Measurements from ENCODE around the gene ZYX.

Gene ZYX, protein sequence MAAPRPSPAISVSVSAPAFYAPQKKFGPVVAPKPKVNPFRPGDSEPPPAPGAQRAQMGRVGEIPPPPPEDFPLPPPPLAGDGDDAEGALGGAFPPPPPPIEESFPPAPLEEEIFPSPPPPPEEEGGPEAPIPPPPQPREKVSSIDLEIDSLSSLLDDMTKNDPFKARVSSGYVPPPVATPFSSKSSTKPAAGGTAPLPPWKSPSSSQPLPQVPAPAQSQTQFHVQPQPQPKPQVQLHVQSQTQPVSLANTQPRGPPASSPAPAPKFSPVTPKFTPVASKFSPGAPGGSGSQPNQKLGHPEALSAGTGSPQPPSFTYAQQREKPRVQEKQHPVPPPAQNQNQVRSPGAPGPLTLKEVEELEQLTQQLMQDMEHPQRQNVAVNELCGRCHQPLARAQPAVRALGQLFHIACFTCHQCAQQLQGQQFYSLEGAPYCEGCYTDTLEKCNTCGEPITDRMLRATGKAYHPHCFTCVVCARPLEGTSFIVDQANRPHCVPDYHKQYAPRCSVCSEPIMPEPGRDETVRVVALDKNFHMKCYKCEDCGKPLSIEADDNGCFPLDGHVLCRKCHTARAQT

DNA sequence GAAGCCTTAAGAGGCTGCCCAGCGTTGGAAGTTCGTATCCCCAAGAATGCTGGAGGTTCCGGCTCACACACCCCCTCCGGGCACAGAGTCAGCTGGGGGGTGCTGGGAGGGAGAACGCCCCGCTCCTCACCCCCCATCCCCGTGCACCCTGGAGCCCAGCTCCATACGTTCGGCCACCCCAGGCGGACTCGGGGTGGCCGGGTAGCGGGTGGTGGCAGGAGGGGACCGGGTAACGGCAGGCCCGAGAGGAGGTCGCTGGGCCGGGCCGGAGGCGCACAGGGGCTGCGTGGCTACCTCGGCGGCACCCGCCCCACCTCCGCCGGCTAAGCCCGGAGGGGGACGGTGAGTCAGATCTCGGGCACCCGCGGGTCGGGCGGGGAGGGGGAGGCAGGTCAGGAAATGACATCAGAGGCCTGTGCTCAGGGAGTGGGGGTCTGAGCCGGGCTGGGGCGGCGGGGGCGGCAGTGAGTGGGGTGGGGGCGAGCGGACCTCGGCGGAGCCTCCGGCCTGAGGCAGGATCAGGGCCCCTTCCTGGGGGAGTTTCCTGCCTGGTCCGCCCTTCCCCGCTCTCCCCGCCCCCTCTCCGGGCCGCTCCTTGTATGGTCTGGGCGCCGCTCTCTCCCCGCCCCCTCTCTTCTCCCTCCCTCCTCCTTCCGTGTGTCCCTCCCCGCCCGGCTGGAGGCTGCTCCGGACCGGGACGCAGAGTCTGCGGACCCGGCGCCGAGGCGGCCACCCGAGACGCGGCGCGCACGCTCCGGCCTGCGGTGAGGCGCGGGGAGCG, at the start of gene ZYX:
Gene ZYX (plus strand): TSS at position 700 of the 781 bp plus-strand sequence. CDS start 227 bp downstream, outside the sequence.
- peak; percentile 96 for DNase-seq

DNA sequence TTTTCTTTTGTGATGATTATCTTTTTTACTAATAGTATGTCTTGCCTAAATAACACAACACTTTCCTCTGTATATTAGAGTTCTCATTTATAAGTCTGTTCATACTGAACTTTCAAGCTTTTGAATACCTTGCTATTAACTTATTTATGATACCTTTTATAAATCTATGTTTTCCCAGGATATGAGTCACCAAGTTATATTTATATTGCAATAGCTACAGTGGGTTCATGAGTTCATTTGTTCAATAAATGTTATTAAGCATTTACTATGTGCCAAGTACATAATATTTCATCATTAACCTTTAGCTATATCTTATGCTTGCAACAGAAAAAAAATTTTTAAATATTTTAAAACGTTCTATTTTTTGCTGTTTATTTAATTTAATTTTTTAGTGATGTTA, 46.9 kb upstream of the ZYX start:
- DNase-seq, result no peak

DNA sequence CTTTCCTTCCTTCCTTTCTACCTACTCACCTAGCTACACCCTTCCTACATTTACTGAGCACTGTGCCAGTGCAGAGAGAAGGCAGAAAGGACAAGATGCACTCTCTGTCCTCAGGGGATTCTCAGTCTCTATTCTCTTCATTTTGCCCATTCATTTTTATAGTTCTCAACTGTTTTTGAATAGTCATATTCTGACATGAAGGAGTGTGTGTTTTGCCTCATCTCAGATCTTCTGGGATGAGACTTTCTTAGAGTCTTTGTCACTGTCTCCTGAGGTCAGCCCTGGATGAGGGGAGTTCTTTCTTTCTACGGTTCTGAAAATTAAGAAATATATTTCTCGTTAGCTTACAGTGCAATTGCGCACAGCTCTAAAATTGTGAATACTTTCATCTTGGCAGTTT, 43.9 kb upstream of the ZYX start:
- no peak for DNase-seq

DNA sequence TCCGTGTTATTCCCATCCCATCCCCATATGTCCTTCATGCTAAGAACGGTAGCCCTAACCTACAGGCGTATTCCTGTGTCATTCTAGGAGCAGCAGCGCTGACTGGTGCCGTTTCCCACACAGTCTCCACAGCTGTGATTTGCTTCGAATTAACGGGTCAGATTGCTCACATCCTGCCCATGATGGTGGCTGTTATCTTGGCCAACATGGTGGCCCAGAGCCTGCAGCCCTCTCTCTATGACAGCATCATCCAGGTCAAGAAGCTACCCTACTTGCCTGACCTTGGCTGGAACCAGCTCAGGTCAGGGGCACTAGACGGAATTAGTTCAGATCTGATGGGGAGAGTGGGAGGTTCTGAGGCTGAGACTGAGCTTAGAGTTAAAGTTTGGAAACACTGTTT, 39.3 kb upstream of the ZYX start:
- DNase-seq, result no peak

DNA sequence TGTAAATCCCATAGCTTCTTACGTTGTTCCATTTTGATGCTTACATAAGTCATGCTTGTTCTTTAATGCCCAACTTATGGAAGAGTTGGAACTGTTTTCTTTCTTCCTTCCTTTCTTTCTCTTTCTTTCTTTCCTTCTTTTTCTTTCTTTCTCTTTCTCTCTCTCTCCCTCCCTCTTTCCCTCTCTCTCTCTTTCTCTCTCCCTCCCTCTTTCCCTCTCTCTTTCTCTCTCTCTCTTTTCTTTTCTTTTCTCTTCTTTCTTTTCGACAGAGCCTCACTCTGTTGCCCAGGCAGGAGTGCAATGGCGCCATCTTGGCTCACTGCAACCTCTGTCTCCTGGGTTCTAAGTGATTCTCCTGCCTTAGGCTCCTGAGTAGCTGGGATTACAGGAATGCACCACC, 37.5 kb upstream of the ZYX start:
- no peak for DNase-seq

DNA sequence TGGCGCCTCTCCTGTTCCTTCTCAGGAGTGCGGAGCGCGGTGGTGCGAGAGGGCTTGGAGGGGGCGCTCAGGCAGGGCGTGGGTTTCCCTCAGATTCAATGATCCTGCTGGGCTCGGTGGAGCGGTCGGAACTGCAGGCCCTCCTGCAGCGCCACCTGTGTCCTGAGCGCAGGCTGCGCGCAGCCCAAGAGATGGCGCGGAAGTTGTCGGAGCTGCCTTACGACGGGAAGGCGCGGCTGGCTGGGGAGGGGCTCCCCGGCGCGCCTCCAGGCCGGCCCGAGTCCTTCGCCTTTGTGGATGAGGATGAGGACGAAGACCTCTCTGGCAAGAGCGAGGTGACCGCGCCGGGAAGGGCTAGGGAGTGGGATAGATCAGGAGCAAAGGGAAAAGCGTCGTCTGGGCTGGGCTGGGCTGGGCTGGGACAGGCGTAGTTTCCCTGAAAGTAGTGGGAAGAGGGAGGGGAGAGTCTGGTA, 35.7 kb upstream of the ZYX start:
- no peak for DNase-seq

DNA sequence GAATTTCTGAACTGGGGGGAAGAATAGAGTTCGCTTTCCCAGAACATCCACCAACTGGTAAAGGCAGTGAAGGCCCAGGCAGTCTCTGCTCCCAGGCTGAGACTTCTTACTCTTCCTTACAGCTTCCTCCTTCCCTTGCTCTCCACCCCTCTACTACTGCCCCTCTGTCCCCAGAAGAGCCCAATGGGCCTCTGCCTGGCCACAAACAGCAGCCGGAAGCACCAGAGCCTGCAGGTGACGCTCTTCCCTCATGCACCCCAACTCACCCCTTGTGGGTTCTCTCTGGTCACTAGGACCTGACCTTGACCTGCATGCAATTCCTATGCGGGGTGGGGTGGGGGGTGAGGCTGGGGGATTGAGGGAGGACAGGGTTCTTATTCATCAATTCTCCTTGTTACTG, 35.1 kb upstream of the ZYX start:
- no peak for DNase-seq

DNA sequence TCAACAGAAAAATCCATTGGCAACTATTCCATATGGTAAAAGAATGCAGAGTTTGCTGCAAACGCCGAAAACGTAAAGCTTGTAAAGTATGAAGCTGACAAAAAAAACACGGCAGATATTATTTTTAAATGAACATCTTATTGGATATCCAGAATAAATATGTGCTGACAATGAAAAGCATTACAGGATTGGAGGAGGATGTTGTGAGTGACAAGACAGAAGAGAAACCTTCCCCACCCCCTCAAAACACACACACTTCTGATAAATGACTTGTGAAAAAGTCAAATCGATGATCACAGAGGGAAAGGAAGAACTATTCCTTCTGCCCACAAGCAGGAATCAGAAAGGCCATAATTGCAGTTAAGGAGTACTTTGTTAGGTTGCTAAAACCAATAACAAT, 33.2 kb upstream of the ZYX start:
- no peak for DNase-seq

DNA sequence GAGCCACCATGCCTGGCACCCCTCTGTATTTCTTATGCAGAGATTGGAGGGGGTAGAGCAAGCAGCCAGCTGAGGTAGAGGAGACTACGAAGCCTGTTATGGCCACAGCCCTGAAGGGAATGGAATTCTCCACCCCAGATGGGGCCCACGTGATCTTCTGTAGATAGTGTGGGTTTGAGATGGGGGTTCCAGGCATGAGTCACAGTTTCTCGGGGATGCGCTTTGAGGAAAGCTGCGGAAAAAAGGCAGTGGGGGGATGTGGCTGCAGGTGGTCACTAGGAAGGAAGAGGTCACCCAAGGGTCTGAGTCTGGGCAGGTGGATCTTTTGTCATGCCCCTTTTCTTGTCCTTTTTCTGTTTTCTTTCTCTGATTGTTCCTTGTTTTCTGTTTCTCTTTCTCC, 30.1 kb upstream of the ZYX start:
- DNase-seq, result no peak

DNA sequence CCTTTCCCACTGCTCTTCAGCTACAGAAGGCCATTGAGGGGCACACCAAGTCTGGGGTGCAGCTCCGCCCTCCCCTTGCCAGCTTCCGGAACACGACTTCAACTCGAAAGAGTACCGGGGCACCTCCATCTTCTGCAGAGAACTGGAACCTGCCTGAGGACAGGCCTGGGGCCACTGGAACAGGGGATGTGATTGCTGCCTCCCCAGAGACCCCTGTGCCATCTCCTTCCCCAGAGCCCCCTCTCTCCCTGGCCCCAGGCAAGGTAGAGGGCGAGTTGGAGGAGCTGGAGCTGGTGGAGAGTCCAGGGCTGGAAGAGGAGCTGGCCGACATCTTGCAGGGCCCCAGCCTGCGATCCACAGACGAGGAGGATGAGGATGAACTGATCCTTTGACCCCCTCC, 29.6 kb upstream of the ZYX start:
- DNase-seq, result no peak

DNA sequence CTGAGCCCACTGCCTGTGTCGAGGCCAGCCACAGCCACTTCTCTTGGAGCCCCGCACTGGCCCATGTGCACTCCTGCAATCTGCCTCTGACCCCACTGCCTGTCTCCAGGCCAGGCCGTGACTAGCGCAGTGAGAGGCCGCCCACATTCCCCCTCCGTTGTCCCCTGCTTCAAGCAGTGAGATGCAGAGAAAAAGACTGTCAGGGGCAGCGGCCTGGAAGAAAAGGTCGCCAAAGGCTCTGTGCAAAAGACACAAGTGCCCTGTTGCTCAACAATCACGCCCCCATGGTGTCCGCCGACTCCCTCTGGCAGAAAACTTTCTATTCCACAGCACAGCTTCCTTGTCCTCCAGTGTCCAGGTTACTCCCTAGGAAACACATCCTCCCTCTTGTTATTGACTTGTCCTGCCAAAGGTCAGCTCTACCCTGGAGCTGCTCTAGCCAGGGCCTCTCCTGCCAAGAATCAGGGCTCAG, 28.6 kb upstream of the ZYX start:
- DNase-seq, result no peak

DNA sequence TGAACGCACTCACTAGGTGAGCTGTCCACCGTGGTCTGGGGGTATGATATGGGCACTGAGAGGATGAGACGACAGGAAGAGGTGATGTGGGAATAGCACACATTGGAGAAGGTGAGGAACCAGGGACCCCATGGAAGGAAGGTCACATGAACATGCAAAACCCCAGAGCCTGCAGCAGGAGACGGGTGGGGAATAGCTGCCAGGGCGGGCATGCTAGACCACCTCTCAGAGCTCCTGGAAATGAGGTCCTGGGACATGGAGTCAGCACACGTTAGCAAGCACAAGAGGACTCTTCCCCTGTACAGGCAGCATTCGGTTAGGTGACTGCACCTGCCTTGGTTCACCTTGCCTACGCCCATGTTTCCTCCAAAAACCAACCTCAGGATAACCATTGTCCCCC, 26.8 kb upstream of the ZYX start:
- no peak for DNase-seq

DNA sequence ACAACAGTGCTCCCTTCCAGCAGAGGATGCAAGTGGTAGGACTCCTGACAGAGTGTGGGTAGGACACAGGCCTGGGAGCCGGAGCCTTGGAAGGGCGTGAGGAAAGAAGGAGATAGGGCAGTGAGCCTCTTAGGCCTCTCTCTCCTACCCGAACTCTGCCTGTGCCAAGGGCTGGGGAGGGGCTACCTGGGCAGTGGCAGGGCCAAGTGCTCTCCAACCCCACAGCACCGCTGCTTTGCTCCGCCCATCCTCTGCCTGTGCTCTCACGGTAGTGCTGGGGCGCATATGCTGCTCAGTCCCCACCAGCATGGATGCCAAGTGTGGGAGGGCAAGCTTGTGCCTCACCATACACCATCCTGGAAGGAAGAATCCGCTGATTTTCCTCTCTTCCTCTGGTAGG, 26.2 kb upstream of the ZYX start:
- no peak for DNase-seq

DNA sequence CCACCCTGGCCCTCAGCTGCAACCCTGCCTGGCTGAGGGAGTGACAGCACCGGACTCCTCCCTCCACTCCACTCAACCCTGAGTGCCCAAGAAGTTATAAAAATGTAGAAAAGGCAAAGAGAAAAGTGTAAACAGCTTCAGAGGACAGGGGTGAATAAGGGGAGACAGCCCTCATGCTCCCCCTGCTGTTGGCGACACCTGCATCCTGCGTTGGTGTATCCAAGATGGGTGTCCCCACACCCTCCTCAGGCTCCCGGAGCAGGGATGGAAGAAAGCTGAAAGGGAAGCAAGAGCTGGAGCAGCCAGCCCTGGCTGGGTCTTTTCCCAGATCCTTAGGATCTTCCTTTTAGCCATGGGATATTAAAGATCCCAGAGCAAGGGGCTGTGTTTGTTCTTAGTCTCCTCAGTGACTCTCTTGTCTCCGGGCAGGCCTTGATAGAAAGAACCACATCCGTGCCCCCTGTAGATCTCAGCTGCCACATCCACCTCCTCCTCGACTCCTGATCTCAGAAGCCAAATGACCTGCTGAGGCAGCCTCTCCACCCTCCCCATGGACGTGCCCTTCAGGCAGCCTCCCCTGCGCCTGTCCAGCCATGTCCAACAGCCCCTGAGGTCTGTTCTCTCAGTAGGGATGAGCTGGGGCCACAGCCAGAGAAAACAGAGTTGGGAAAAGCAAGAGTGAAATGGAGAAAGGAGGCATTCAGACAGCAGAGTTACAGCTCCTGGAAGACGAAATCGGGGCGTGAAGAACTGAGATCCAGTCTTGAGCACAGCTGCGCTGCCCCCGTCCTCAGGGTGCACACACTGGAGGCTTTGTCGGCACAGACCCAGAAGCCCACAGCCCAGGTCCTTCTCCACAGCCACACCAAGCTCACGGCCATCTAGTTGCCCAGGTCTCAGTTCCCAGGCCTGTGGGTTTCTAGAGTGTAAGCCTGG, 25.4 kb upstream of the ZYX start:
- DNase-seq, result no peak

DNA sequence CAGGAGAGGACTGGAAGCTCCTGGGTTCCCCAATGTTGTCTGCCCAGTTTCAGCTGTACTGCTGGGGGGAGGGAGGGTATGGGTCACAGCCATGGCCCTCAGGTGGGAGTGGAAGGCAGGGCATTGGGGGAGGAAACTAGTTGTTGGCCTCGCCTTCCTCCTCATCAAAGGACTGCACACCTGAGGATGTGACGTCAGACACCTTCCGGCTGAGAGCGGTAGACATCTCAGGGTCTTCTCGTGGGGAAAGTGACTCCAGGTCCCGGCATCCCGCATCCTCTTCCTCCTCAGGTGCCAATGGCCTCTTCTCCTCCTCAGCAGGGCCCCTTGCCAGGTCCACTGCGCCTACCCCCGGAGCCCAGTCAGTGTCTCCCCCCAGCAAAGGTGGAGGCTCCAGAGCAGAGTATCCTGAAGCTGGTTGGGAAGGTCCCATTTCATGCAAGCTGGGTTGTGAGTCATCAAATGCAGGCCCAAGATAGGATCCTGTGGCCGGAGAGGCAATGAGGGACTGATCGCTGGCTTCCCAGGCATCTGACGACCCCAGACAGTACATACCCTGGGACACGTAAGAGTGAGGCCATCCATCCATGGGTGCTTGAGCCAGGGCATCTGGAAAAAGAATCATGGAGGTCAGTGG, 24.6 kb upstream of the ZYX start:
- DNase-seq, result no peak

DNA sequence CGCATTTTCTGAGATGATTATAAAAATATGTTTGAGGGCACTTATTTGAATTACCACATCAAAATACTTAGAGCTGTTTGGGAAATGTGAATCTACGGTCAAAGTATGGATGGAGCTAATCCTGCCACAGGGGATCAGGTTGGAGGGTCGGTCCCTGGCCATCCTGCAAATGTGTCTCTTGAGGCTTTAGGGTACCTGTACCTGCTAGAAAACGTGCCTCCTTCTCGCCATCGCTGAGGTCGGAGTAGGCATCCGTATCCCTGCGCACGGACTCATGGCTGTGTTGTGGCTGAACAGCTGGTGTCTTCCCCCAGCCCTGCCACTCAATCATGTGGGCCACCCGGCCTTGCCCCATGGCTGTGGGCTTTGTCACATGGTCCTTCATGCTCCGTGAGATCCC, 22.5 kb upstream of the ZYX start:
- no peak for DNase-seq

DNA sequence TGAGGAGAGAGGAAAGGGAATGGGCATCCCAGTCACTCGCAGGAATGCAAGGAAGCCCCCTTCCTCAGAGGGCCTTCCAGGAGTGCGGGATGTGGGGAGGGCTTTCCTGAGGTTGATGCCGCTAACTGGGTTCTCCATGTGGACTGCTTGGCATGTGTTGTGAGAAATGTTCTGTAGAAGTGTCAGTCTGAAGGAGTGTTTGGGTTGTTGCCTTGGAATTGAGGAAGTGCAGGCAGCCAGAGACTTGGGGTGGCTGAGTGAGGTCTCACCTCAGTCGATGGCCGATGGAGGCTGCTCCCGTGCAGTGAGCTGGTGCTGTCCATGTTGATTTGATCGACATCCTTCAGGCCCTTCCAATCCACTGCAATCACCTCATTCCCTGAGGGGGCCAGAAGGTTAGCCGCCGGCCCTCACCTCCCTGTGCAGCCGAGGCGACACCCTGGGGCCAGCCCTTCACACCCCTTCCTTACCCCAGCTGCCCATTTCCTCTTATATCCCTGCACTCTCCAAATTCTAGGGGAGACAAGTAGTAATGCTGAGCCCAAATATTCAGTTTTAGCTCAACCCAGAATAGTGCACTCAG, 21.3 kb upstream of the ZYX start:
- no peak for DNase-seq

DNA sequence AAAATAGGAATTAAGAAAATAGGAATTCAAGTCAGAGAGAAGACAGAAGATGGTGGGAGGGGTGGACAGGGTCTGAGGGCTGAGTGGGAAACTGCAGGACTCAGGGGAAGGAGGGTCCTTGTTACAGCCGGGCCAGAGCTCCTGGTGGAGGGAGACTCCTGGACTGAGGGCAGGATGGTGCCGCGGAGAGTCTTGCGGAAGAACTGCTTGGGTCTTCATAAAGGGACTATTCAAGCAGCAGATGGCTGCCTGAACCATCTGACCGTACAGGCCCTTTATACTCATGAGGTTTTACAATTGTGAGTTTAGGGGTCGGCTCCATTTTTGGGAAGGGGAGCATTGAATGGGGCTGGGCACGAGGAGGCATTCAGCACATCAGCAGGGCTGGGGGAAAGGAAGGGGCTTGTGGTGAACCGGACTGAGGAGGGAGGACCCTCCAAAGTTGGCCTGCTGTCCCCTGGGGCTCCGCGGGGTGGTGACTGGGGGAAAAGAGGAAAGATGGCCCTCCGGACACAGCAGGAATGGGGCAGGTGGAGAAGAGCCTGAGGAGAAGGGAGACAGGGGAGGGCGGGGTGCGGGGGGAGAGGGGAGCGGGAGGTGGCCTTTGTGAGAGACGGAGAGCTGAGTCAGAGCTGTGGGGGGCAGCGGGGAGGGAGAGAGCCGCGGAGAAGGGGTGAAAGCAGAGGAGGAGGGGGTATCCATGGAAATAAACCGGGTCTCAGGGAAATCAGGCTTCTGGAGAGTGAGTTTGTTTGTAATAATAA, 20.2 kb upstream of the ZYX start:
- no peak for DNase-seq

DNA sequence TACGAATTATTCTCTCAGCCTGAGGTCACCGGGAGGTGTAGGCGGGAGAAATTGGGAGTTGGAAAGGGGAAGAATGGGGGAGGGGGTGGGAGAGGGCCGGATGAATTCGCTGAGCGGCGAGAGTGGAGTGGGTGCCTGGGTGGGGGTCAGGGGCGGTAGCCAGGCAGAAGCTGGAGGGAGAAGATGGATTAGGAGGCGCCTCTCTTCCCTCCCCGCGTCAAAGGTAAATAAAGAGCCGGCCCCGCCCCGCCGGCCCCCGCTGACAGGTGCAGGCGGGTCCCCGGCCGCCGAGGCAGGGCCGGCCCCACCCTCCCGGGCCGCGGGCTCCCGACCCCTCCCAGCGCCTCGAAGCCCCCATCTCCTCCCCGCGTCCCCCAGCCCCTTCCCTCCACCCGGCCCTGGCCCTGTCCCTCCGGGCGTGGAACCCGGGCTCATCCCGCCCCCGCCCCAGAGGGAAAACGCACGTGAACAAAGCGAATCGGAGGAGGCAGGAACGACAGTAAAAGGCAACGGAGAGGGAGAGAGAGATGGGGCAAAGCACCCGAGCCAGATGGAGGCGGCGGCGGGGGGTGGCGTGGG, 19.5 kb upstream of the ZYX start:
- no peak for DNase-seq

Measured in HCEC 1CT (cell line).